ENCODE measurements around the gene CDC14B. TPM values are rescaled to one million over a fixed set of nuclear protein-coding genes. Genes with fewer than 3 reads are reported as not detected.

Gene CDC14B
- polyA plus RNA-seq, 1 donor from 2014 or later: 7.0 TPM

DNA sequence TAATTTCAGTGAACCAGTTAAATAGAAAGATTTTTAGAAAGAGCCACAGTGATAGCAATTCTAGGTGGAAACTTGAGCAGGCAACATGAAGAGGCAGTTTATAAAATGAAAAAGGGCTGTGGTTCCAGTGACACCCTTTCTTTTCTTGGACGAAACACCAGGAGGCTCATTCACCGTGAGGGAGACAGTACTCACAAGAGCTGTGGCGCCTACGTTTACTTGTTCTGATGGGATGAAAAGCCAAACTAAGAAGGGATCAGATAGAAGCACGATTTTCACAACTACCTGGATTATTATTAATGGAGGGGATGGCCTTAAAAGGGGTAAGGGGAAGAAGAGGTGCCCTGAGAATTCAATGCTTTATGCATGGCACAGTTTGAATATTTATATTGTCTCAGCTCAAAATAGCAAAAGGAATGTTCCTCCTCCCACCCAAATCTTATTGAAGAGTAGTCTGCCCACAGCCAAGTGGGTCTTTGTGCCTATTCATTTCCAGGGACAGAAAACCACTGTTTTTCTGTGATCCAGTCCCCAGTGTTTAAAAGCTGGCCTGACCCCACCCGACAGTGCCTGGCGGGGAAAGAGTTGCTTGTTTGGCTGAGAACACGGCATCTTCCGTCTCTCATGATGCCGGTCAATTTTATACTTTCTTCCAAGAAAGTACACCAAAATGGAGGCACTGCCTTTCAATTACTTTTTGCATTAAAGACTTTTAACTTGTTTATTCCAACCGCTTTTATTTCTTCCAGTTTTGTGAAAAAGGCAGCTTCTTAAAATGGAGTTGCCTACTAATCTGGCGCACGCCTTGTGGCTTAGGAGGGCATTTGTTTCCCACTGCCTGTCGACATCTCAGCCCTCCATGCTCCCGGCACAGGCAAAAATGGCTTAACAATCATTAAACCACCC, 117.8 kb downstream of the CDC14B start:
- Histone ChIP-seq H3K79me2 (replicated peaks; ENCODE audit: insufficient read depth, low read length) (no peaks in the 10 kb centered on the region), H3K9me3 (ENCODE audit: low read length) (no peaks in the 10 kb centered on the region), H3K4me3 (ENCODE audit: low read length) (no peak overlapping the region), H3K9me2 (ENCODE audit: insufficient read depth, low read length) (no peaks in the 10 kb centered on the region), H3K9ac (ENCODE audit: low read length) (no peak overlapping the region), H3K4me2 (ENCODE audit: low read length) (no peak overlapping the region), H3K27ac (ENCODE audit: low read length) (no peak overlapping the region), H4K20me1 (ENCODE audit: insufficient read depth) (no peaks in the 10 kb centered on the region), H3K36me3 (ENCODE audit: insufficient read depth, low read length) (no peaks in the 10 kb centered on the region), H2AFZ (ENCODE audit: low read depth, low read length) (no peak overlapping the region), H3F3A (ENCODE audit: insufficient read depth, low read length, poor library complexity, severe bottlenecking) (no peaks in the 10 kb centered on the region), H3K27me3 (ENCODE audit: insufficient read depth, low read depth, low read length) (no peaks in the 10 kb centered on the region)
- no peak for TF ChIP-seq CTCF (IDR thresholded peaks at IDR 0.05; ENCODE audit: poor library complexity, severe bottlenecking)
- no peak for TF ChIP-seq TAF1 (IDR thresholded peaks at IDR 0.05; ENCODE audit: low read depth)
- no peak for TF ChIP-seq MXI1 (conservative IDR thresholded peaks at IDR 0.05; ENCODE audit: poor library complexity, severe bottlenecking)
- no peak for TF ChIP-seq SMC3 (conservative IDR thresholded peaks at IDR 0.05; ENCODE audit: poor library complexity)
- TF ChIP-seq POLR2AphosphoS5 (IDR thresholded peaks at IDR 0.05): no peak
- no peak for TF ChIP-seq RAD21 (conservative IDR thresholded peaks at IDR 0.05)
- TF ChIP-seq REST (IDR thresholded peaks at IDR 0.05; ENCODE audit: borderline replicate concordance): no peak
- TF ChIP-seq EP300 (conservative IDR thresholded peaks at IDR 0.05; ENCODE audit: poor library complexity, severe bottlenecking): no peak
- TF ChIP-seq EZH2 (IDR thresholded peaks at IDR 0.05; ENCODE audit: borderline replicate concordance, insufficient read depth, low read length, poor library complexity, severe bottlenecking): no peak

GRCh38 chr9:96500696-96501632, 118.7 kb downstream of the CDC14B start:
- Histone ChIP-seq H3K27ac (ENCODE audit: low read length) (no peak overlapping the region), H3K4me3 (ENCODE audit: low read length) (no peak overlapping the region)

More at GRCh38 chr9:96500696-96501632, 118.7 kb downstream of the CDC14B start:
- Histone ChIP-seq H3K36me3 (ENCODE audit: insufficient read depth, low read length) (no peaks in the 10 kb centered on the region), H2AFZ (ENCODE audit: low read depth, low read length) (no peak overlapping the region), H3K4me2 (ENCODE audit: low read length) (no peak overlapping the region), H3K9me2 (ENCODE audit: insufficient read depth, low read length) (no peaks in the 10 kb centered on the region), H4K20me1 (ENCODE audit: insufficient read depth) (no peaks in the 10 kb centered on the region), H3K9ac (ENCODE audit: low read length) (no peak overlapping the region), H3F3A (ENCODE audit: insufficient read depth, low read length, poor library complexity, severe bottlenecking) (no peaks in the 10 kb centered on the region), H3K27me3 (ENCODE audit: insufficient read depth, low read depth, low read length) (no peaks in the 10 kb centered on the region), H3K79me2 (replicated peaks; ENCODE audit: insufficient read depth, low read length) (no peaks in the 10 kb centered on the region), H3K9me3 (ENCODE audit: low read length) (no peaks in the 10 kb centered on the region)
- TF ChIP-seq EZH2 (IDR thresholded peaks at IDR 0.05; ENCODE audit: borderline replicate concordance, insufficient read depth, low read length, poor library complexity, severe bottlenecking) (no peak), EP300 (conservative IDR thresholded peaks at IDR 0.05; ENCODE audit: poor library complexity, severe bottlenecking) (no peak), TAF1 (IDR thresholded peaks at IDR 0.05; ENCODE audit: low read depth) (no peak)

Data from neural cell (in vitro differentiated cells).